ENCODE results near the gene ZNF10. TPM values are rescaled to one million over a fixed set of nuclear protein-coding genes. Genes with fewer than 3 reads are reported as not detected.

The ZNF10 gene
- total and polyA plus RNA-seq, 2 of the 4 experiments (the other 2 are of a cell fraction), result 4.1 to 6.1 TPM

DNA sequence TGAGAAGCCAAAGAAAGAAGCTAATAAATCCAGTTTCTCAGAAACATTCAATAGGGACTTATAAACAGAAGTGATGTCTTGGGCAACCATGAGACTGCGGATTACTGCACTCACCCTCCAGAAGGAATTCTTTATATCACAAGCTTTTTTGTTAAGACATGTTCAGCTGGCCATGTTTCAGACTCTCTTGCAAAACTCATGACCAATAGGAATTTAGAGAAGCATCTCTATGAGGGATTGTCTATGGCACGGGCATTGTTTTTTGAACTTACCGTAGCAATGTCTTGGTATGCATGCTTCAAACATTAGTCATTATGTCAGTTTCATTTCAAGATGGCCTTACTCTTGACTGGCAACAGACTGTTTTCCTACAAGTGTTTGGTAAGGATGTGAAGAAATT, 35.3 kb downstream of the ZNF10 start:
- TF ChIP-seq BHLHE40 (IDR thresholded peaks at IDR 0.05; ENCODE audit: low read depth, low read length), result no peak
- TF ChIP-seq SMC3 (IDR thresholded peaks at IDR 0.05; ENCODE audit: low read depth, low read length), result no peak
- TF ChIP-seq POLR2A (IDR thresholded peaks at IDR 0.05; ENCODE audit: low read depth, low read length), result no peak
- no peak for TF ChIP-seq MAZ (IDR thresholded peaks at IDR 0.05; ENCODE audit: borderline replicate concordance, low read depth, low read length)
- TF ChIP-seq, protein P1, sequence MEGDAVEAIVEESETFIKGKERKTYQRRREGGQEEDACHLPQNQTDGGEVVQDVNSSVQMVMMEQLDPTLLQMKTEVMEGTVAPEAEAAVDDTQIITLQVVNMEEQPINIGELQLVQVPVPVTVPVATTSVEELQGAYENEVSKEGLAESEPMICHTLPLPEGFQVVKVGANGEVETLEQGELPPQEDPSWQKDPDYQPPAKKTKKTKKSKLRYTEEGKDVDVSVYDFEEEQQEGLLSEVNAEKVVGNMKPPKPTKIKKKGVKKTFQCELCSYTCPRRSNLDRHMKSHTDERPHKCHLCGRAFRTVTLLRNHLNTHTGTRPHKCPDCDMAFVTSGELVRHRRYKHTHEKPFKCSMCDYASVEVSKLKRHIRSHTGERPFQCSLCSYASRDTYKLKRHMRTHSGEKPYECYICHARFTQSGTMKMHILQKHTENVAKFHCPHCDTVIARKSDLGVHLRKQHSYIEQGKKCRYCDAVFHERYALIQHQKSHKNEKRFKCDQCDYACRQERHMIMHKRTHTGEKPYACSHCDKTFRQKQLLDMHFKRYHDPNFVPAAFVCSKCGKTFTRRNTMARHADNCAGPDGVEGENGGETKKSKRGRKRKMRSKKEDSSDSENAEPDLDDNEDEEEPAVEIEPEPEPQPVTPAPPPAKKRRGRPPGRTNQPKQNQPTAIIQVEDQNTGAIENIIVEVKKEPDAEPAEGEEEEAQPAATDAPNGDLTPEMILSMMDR (conservative IDR thresholded peaks at IDR 0.05; ENCODE audit: low read depth, low read length), result no peak
- TF ChIP-seq CEBPB (IDR thresholded peaks at IDR 0.05; ENCODE audit: low read depth, low read length), result no peak
- no peak for TF ChIP-seq MAFK (IDR thresholded peaks at IDR 0.05; ENCODE audit: low read depth, low read length)
- no peak for TF ChIP-seq MXI1 (IDR thresholded peaks at IDR 0.05; ENCODE audit: borderline replicate concordance, low read depth, low read length)
- TF ChIP-seq NFE2L2 (IDR thresholded peaks at IDR 0.05; ENCODE audit: low read depth, low read length), result no peak
- TF ChIP-seq RFX5 (IDR thresholded peaks at IDR 0.05; ENCODE audit: low read depth, low read length), result no peak
- TF ChIP-seq, protein P2, sequence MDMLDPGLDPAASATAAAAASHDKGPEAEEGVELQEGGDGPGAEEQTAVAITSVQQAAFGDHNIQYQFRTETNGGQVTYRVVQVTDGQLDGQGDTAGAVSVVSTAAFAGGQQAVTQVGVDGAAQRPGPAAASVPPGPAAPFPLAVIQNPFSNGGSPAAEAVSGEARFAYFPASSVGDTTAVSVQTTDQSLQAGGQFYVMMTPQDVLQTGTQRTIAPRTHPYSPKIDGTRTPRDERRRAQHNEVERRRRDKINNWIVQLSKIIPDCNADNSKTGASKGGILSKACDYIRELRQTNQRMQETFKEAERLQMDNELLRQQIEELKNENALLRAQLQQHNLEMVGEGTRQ (IDR thresholded peaks at IDR 0.05; ENCODE audit: low read depth, low read length), result no peak
- TF ChIP-seq RAD21 (IDR thresholded peaks at IDR 0.05; ENCODE audit: low read length), result no peak
- no peak for TF ChIP-seq FOS (IDR thresholded peaks at IDR 0.05; ENCODE audit: low read depth, low read length)
- TF ChIP-seq RCOR1 (IDR thresholded peaks at IDR 0.05; ENCODE audit: insufficient replicate concordance, low read length), result no peak
- no peak for TF ChIP-seq CHD1 (IDR thresholded peaks at IDR 0.05; ENCODE audit: low read depth, low read length)
- TF ChIP-seq, protein P3, sequence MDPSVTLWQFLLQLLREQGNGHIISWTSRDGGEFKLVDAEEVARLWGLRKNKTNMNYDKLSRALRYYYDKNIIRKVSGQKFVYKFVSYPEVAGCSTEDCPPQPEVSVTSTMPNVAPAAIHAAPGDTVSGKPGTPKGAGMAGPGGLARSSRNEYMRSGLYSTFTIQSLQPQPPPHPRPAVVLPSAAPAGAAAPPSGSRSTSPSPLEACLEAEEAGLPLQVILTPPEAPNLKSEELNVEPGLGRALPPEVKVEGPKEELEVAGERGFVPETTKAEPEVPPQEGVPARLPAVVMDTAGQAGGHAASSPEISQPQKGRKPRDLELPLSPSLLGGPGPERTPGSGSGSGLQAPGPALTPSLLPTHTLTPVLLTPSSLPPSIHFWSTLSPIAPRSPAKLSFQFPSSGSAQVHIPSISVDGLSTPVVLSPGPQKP (IDR thresholded peaks at IDR 0.05; ENCODE audit: borderline replicate concordance, low read depth, low read length), result no peak
- H2AK5ac ChIP-seq (ENCODE audit: low read depth, low read length), result no peak overlapping the region
- no peaks in the 10 kb centered on the region for H3K9me1 ChIP-seq (ENCODE audit: insufficient read depth, low read length)
- H4K5ac ChIP-seq (ENCODE audit: low read depth, low read length), result no peak overlapping the region
- H2BK20ac ChIP-seq (ENCODE audit: low read depth, low read length), result no peak overlapping the region
- H3K4me3 ChIP-seq (ENCODE audit: insufficient read depth, low read depth, low read length), result no peak overlapping the region
- no peak overlapping the region for H3K14ac ChIP-seq (replicated peaks; ENCODE audit: low read depth, low read length)
- H2BK15ac ChIP-seq (ENCODE audit: low read depth, low read length), result no peak overlapping the region
- no TSS peak for BruUV-seq (replicated peaks)
- in situ Hi-C loops (cut with MboI; ENCODE audit: low sequenced_read_pairs) (no loop called here), intact Hi-C loops (cut with micrococcal nuclease) (no loop called here), dilution Hi-C loops (cut with HindIII; ENCODE audit: low sequenced_read_pairs, unreplicated experiment) (no loop called here)
- ChIA-PET CTCF (no interaction called here), POLR2A (ENCODE audit: unreplicated experiment) (no interaction called here)
- H3K79me1 ChIP-seq (ENCODE audit: low read depth in 1 of 2, low read length in 2 of 2), result no peaks in the 10 kb centered on the region
- no peak overlapping the region for H3K27ac ChIP-seq (ENCODE audit: insufficient read depth, low read length)
- H3K36me3 ChIP-seq (ENCODE audit: control insufficient read depth, insufficient read depth, low read length), result no peaks in the 10 kb centered on the region
- no peaks in the 10 kb centered on the region for H4K20me1 ChIP-seq (ENCODE audit: insufficient read depth, low read length)
- DNase-seq (no peak), ATAC-seq (ENCODE audit: low read depth) (no peak)
- no peak overlapping the region for H4K91ac ChIP-seq (ENCODE audit: insufficient read depth, low read depth, low read length)
- H2AFZ ChIP-seq (replicated peaks; ENCODE audit: low read length, poor library complexity), result no peak overlapping the region
- no peak overlapping the region for H3K4ac ChIP-seq (ENCODE audit: low read depth, low read length)
- H3K18ac ChIP-seq (ENCODE audit: low read depth, low read length), result no peak overlapping the region
- H2AK9ac ChIP-seq (replicated peaks; ENCODE audit: low read depth, low read length, poor library complexity), result no peak overlapping the region
- no CpG with 5 or more reads among the region's 3 CpGs for WGBS, 2 experiments (ENCODE audit: extremely low coverage in 2 of 2, insufficient read length in 1 of 2)
- H2BK5ac ChIP-seq (ENCODE audit: low read depth, low read length, poor library complexity, severe bottlenecking), result no peak overlapping the region
- H3K4me1 ChIP-seq (ENCODE audit: control insufficient read depth, insufficient read depth, low read length), result no peaks in the 10 kb centered on the region
- H3K23ac ChIP-seq (ENCODE audit: low read depth, low read length), result no peak overlapping the region
- H4K8ac ChIP-seq (ENCODE audit: low read depth in 2 of 2, low read length in 2 of 2), result no peak overlapping the region
- no peak overlapping the region for H2BK120ac ChIP-seq (ENCODE audit: low read depth, low read length)
- no peak overlapping the region for H3K4me2 ChIP-seq (ENCODE audit: low read depth, low read length)
- peaks cover 14% of the 10 kb centered on the region for H3K9me3 ChIP-seq (ENCODE audit: control insufficient read depth, insufficient read depth, low read length)
- no peak overlapping the region for H3K9ac ChIP-seq (ENCODE audit: low read depth, low read length)
- H3K27me3 ChIP-seq (ENCODE audit: control insufficient read depth, insufficient read depth, low read length), result no peaks in the 10 kb centered on the region
- H3K56ac ChIP-seq (ENCODE audit: extremely low read depth, insufficient read depth, low read length), result no peak overlapping the region

All from IMR-90 (cell line).